Smooth muscle cell (in vitro differentiated cells): ENCODE results near the gene EFNA5. TPM values are rescaled to one million over a fixed set of nuclear protein-coding genes. Genes with fewer than 3 reads are reported as not detected.
"Not testable (repeated sequence)": the region's sequence is repeated elsewhere in the genome, so short reads cannot be mapped to it uniquely, and the experiment has no call there.

Experiments used
- DNase-seq: peaks from one replicate; lab custom pipeline; 2025; ENCODE audit not compliant: unreplicated experiment; lab: John Stamatoyannopoulos, UW
- H2AFZ ChIP-seq: fragments of 200-600 bp; sonication (generic); 2 replicates; pipeline ENCODE4 v1.6.0; 2016; ENCODE audit warnings: antibody characterized with exemption, low read depth, mild to moderate bottlenecking
- H3F3A ChIP-seq: fragments of 200-600 bp; sonication (generic); 2 replicates; pipeline ENCODE4 v1.6.0; 2017; ENCODE audit warnings: antibody characterized with exemption, low read depth
- H3K27ac ChIP-seq: fragments of 200-600 bp; sonication (generic); 2 replicates; pipeline ENCODE4 v1.5.1; 2016; ENCODE audit warnings: low read depth, mild to moderate bottlenecking
- H3K27me3 ChIP-seq: fragments of 200-600 bp; sonication (generic); 2 replicates; pipeline ENCODE4 v1.6.1; 2016; ENCODE audit warnings: low read depth, mild to moderate bottlenecking
- H3K36me3 ChIP-seq: fragments of 200-600 bp; sonication (generic); 2 replicates; pipeline ENCODE4 v1.5.1; 2016; ENCODE audit warnings: low read depth
- H3K4me1 ChIP-seq: fragments of 200-600 bp; sonication (generic); 2 replicates; pipeline ENCODE4 v1.5.1; 2016; ENCODE audit warnings: low read depth
- H3K4me2 ChIP-seq: fragments of 200-600 bp; sonication (generic); 2 replicates; pipeline ENCODE4 v1.6.0; 2016; ENCODE audit warnings: mild to moderate bottlenecking
- H3K4me3 ChIP-seq: fragments of 200-600 bp; sonication (generic); 2 replicates; pipeline ENCODE4 v1.5.1; 2016; ENCODE audit warnings: mild to moderate bottlenecking
- H3K79me2 ChIP-seq: fragments of 200-600 bp; sonication (generic); 2 replicates; pipeline ENCODE4 v1.6.0; 2016; ENCODE audit warnings: low read depth, mild to moderate bottlenecking
- H3K9ac ChIP-seq: fragments of 200-600 bp; sonication (generic); 2 replicates; pipeline ENCODE4 v1.6.0; 2016; ENCODE audit warnings: low read depth
- H3K9me3 ChIP-seq: fragments of 200-600 bp; sonication (generic); replicated peaks from 2 replicates; pipeline ENCODE4 v1.5.1; 2016; ENCODE audit warnings: low read depth
- H4K20me1 ChIP-seq: fragments of 200-600 bp; sonication (generic); 2 replicates; pipeline ENCODE4 v1.6.0; 2016; ENCODE audit warnings: low read depth
- CTCF ChIP-seq: fragments of 200-600 bp; sonication (generic); IDR thresholded peaks from 2 replicates; pipeline ENCODE4 v1.5.1; 2017; ENCODE audit warnings: borderline replicate concordance, mild to moderate bottlenecking, antibody characterized with exemption; ENCODE audit not compliant: insufficient read depth, poor library complexity, severe bottlenecking
- WGBS: methylation state at CpG from one replicate; pipeline ENCODE4 v1.1.7; 2016; ENCODE audit warnings: low lambda C conversion rate; 5-methylcytosine and 5-hydroxymethylcytosine counted together
- polyA plus RNA-seq: library from polyadenylated mRNA; unstranded; fragments of >200 nt; fragmentation: Nextera tagmentation; extraction: Ambion mirVana; gene quantifications from 2 replicates; pipeline ENCODE4 v1.2.1, GENCODE V29; 2016
- total RNA-seq: library from RNA; depleted of rRNA; stranded (reverse); fragments of >200 nt; gene quantifications from 2 replicates; pipeline ENCODE4 v1.2.3, GENCODE V29; 2014

EFNA5 gene
- total and polyA plus RNA-seq, 2 experiments from 2014 or later, result 0.32 to 8.8 TPM

GRCh38 chr5:107457881-107458280 lies 212.9 kb downstream of the EFNA5 start:
- no peak for DNase-seq
- 67% methylated on average over 3 of the region's 3 CpGs for WGBS
- TF ChIP-seq CTCF, result no peak
- Histone ChIP-seq H3K4me1 (peaks cover 30% of the 10 kb centered on the region), H4K20me1 (no peaks in the 10 kb centered on the region), H2AFZ (no peak overlapping the region), H3K4me2 (no peak overlapping the region), H3F3A (no peaks in the 10 kb centered on the region), H3K36me3 (no peaks in the 10 kb centered on the region), H3K9me3 (no peaks in the 10 kb centered on the region), H3K27me3 (no peaks in the 10 kb centered on the region), H3K27ac (no peak overlapping the region), H3K4me3 (no peak overlapping the region), H3K9ac (no peak overlapping the region), H3K79me2 (no peaks in the 10 kb centered on the region)

DNA sequence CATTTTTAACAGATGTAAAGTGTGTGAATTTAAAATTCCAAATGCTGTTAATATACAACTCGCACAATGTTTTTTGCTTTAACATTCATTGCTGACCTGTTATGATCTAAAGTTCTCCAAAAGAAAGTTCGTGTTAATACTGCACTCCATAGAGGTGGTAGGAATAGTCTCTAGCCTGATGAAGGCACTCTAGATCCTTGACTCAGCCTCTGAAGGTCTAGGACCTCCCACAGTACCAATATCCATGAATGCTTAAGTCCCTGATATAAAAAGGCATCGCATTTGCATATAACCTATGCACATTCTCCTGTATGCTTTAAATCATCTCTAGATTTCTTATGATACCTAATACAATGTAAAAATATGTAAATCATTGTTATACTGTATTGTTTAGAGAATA lies 213.6 kb downstream of the EFNA5 start:
- WGBS, result 90% methylated on average over 3 of the region's 3 CpGs

GRCh38 chr5:107456281-107456715 lies 214.4 kb downstream of the EFNA5 start:
- Histone ChIP-seq H3K4me3 (no peak overlapping the region), H4K20me1 (no peaks in the 10 kb centered on the region), H3K79me2 (no peaks in the 10 kb centered on the region), H3K4me1 (peaks cover 21% of the 10 kb centered on the region), H3K36me3 (no peaks in the 10 kb centered on the region), H3F3A (no peaks in the 10 kb centered on the region), H3K9me3 (no peaks in the 10 kb centered on the region), H3K4me2 (no peak overlapping the region), H3K9ac (no peak overlapping the region), H3K27me3 (no peaks in the 10 kb centered on the region), H2AFZ (no peak overlapping the region), H3K27ac (no peak overlapping the region)
- DNase-seq, result no peak
- no peak for TF ChIP-seq CTCF

More for the DNA sequence above, 213.6 kb downstream of the EFNA5 start:
- H3K4me1 ChIP-seq, result peaks cover 28% of the 10 kb centered on the region
- no peak overlapping the region for H3K9ac ChIP-seq
- H2AFZ ChIP-seq, result no peak overlapping the region
- H3K36me3 ChIP-seq, result no peaks in the 10 kb centered on the region
- no peak for DNase-seq
- no peak overlapping the region for H3K27ac ChIP-seq
- H3F3A ChIP-seq, result no peaks in the 10 kb centered on the region
- no peak for TF ChIP-seq CTCF
- H3K4me3 ChIP-seq, result no peak overlapping the region
- H4K20me1 ChIP-seq, result no peaks in the 10 kb centered on the region
- H3K79me2 ChIP-seq, result no peaks in the 10 kb centered on the region
- H3K4me2 ChIP-seq, result no peak overlapping the region
- no peaks in the 10 kb centered on the region for H3K27me3 ChIP-seq
- H3K9me3 ChIP-seq, result no peaks in the 10 kb centered on the region

GRCh38 chr5:107455111-107455544 lies 215.6 kb downstream of the EFNA5 start:
- no peak overlapping the region for H2AFZ ChIP-seq
- H3K9me3 ChIP-seq, result no peaks in the 10 kb centered on the region
- no peaks in the 10 kb centered on the region for H3K36me3 ChIP-seq
- H3K4me2 ChIP-seq, result peak overlapping the region; percentile 63
- no peak for DNase-seq
- no peaks in the 10 kb centered on the region for H4K20me1 ChIP-seq
- 19% methylated on average over 4 of the region's 4 CpGs for WGBS
- no peaks in the 10 kb centered on the region for H3K27me3 ChIP-seq
- peaks cover 18% of the 10 kb centered on the region for H3K4me1 ChIP-seq
- H3K9ac ChIP-seq, result no peak overlapping the region
- H3K79me2 ChIP-seq, result no peaks in the 10 kb centered on the region
- H3K27ac ChIP-seq, result peak overlapping the region; percentile 7
- H3K4me3 ChIP-seq, result no peak overlapping the region
- no peaks in the 10 kb centered on the region for H3F3A ChIP-seq
- TF ChIP-seq CTCF, result no peak

GRCh38 chr5:107451827-107452226 lies 218.9 kb downstream of the EFNA5 start:
- peaks cover 20% of the 10 kb centered on the region for H3K4me1 ChIP-seq
- H3K27ac ChIP-seq, H3K4me2 ChIP-seq, H3K9ac ChIP-seq, H3F3A ChIP-seq, H3K9me3 ChIP-seq, H3K4me3 ChIP-seq, H3K79me2 ChIP-seq, DNase-seq, H4K20me1 ChIP-seq, H2AFZ ChIP-seq, H3K27me3 ChIP-seq, H3K36me3 ChIP-seq: not testable (repeated sequence)
- 98% methylated on average over 4 of the region's 4 CpGs for WGBS
